Upper lobe of left lung (tissue), 6 donors: Measurements from ENCODE around the gene NLGN1. TPM values are rescaled to one million over a fixed set of nuclear protein-coding genes. Genes with fewer than 3 reads are reported as not detected.

Experiments
- ATAC-seq, 2 donors: fragments of 200-7000 bp; cut with Tn5 transposase; one replicate each; pipeline ENCODE4 v1.9.1; 2022; ENCODE audit warnings: mild to moderate bottlenecking in 2 of 2, moderate library complexity in 2 of 2; ENCODE audit not compliant: low FRiP score in 2 of 2
- DNase-seq, 2 donors: peaks; one replicate each; pipeline ENCODE4 v3.0.0-alpha.2; 2019 to 2020
- H3K27ac ChIP-seq, 4 donors: fragments of 200-600 bp; sonication (generic); one replicate each; pipeline ENCODE4 v1.5.1; 2016 to 2019
- H3K27me3 ChIP-seq, 4 donors: fragments of 200-600 bp; sonication (generic); one replicate each; pipeline ENCODE4 v1.5.1; 2017 to 2019
- H3K36me3 ChIP-seq, 4 donors: fragments of 200-600 bp; sonication (generic); one replicate each; pipeline ENCODE4 v1.5.1; 2016 to 2019
- H3K4me1 ChIP-seq, 4 donors: fragments of 200-600 bp; sonication (generic); one replicate each; pipeline ENCODE4 v1.5.1; 2018 to 2019
- H3K4me3 ChIP-seq, 4 donors: fragments of 200-600 bp; sonication (generic); one replicate each; pipeline ENCODE4 v1.5.1; 2017 to 2019; ENCODE audit warnings: mild to moderate bottlenecking in 2 of 4, moderate library complexity in 1 of 4
- H3K9me3 ChIP-seq, 4 donors: fragments of 200-600 bp; sonication (generic); one replicate each; pipeline ENCODE4 v1.5.1; 2018 to 2019
- EP300 ChIP-seq, 4 donors: sonication (generic); formaldehyde crosslinking; IDR thresholded peaks; one replicate each; pipeline ENCODE4 v1.5.1; 2017; ENCODE audit warnings: antibody characterized with exemption in 4 of 4, control low read depth in 2 of 4
- POLR2A ChIP-seq, 4 donors: fragments of 450-650 bp; IDR thresholded peaks; one replicate each; pipeline ENCODE4 v1.5.1; 2016 to 2017; ENCODE audit warnings: antibody characterized with exemption in 4 of 4, mild to moderate bottlenecking in 2 of 4
- POLR2AphosphoS5 ChIP-seq, 2 donors: sonication (generic); formaldehyde crosslinking; IDR thresholded peaks; one replicate each; pipeline ENCODE4 v1.5.1; 2017; ENCODE audit warnings: antibody characterized with exemption in 2 of 2
- WGBS, 2 donors: methylation state at CpG; one replicate each; pipeline ENCODE4 v1.1.5; 2017 to 2018; 5-methylcytosine and 5-hydroxymethylcytosine counted together
- total RNA-seq, 6 donors: library from RNA; depleted of rRNA in 4 of 6; stranded (reverse); fragments of >200 nt in 4 of 6; gene quantifications; one replicate each; pipeline versions ENCODE4 v1.1.0 to v1.2.1, GENCODE V29; 2016 to 2021
- TF ChIP-seq, protein P1 (sequence below), 6 experiments: fragments of 450-650 bp in 4 of 6; fragments of 200-600 bp in 2 of 6; sonication (generic) in 2 of 6; IDR thresholded peaks; one replicate each; pipeline ENCODE4 v1.5.1; 2016 to 2019; ENCODE audit warnings: antibody characterized with exemption in 6 of 6
- donor health status: DM: no; HTN: no; CAD: no; lungs with moderate emphysema.
- donor health status: DM: no; HTN: yes; CAD: no; lungs with severe emphysema.

NLGN1 gene
- total RNA-seq, 6 donors from 2014 or later, result under 0.01 to 3.5 (median 1.9) TPM

DNA sequence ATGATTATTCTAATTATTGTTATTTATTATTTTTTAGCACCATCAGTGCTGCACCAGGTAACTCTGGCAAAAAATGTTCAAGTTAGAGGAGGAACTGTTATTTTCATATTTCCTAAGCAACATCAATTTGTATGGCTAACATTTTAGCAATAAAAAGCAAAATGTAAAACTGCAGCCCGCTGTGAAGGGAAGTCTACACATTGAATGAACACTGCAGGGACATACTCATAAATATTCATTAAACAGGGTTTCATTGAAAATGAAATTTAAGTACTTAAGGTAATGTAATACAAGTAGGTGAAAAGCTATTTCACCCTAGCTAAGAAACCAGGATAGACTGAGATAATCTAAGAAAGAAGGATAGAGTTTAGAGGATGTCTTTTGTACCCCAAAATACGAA lies 532.7 kb downstream of the NLGN1 start:
- no peak overlapping the region for H3K4me3 ChIP-seq
- WGBS, 2 donors, result 83 to 86% methylated on average over 2 of the region's 2 CpGs
- H3K9me3 ChIP-seq, result no peaks in the 10 kb centered on the region
- H3K27ac ChIP-seq, result no peak overlapping the region
- no peaks in the 10 kb centered on the region for H3K36me3 ChIP-seq
- no peaks in the 10 kb centered on the region for H3K4me1 ChIP-seq
- no peaks in the 10 kb centered on the region for H3K27me3 ChIP-seq
- no peak for TF ChIP-seq EP300 (IDR thresholded peaks at IDR 0.05)
- TF ChIP-seq, protein P1, sequence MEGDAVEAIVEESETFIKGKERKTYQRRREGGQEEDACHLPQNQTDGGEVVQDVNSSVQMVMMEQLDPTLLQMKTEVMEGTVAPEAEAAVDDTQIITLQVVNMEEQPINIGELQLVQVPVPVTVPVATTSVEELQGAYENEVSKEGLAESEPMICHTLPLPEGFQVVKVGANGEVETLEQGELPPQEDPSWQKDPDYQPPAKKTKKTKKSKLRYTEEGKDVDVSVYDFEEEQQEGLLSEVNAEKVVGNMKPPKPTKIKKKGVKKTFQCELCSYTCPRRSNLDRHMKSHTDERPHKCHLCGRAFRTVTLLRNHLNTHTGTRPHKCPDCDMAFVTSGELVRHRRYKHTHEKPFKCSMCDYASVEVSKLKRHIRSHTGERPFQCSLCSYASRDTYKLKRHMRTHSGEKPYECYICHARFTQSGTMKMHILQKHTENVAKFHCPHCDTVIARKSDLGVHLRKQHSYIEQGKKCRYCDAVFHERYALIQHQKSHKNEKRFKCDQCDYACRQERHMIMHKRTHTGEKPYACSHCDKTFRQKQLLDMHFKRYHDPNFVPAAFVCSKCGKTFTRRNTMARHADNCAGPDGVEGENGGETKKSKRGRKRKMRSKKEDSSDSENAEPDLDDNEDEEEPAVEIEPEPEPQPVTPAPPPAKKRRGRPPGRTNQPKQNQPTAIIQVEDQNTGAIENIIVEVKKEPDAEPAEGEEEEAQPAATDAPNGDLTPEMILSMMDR (IDR thresholded peaks at IDR 0.05), result no peak
- no peak for TF ChIP-seq POLR2AphosphoS5 (IDR thresholded peaks at IDR 0.05)
- TF ChIP-seq POLR2A (IDR thresholded peaks at IDR 0.05), result no peak
- ATAC-seq (no peak), DNase-seq (no peak)

DNA sequence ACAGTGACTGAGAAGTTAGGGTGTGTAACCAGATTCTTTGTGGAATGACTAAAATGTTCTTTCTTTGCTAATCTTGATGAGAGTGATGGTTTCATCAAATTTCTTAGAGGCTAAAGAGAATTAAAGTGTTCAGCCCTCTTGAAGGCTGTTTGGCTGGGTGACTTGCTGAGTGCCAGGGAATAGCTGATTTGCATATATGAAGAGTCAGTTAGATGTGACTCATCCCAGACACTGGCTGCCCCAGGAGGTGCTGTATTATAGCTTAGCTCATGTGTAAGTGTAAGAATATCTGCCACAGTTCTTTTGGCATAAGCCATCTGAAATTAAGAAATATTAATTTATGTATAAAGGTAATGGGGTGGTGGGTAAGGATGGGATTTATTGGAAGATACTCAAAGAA lies 535.1 kb downstream of the NLGN1 start:
- no peak overlapping the region for H3K27ac ChIP-seq
- TF ChIP-seq EP300 (IDR thresholded peaks at IDR 0.05), result no peak
- no peak for TF ChIP-seq POLR2A (IDR thresholded peaks at IDR 0.05)
- no peak for TF ChIP-seq POLR2AphosphoS5 (IDR thresholded peaks at IDR 0.05)
- TF ChIP-seq, protein P1 (IDR thresholded peaks at IDR 0.05), result no peak
- no peaks in the 10 kb centered on the region for H3K4me1 ChIP-seq
- no peaks in the 10 kb centered on the region for H3K9me3 ChIP-seq
- H3K36me3 ChIP-seq, result no peaks in the 10 kb centered on the region
- DNase-seq, result no peak
- H3K27me3 ChIP-seq, result no peaks in the 10 kb centered on the region
- no peak overlapping the region for H3K4me3 ChIP-seq
- ATAC-seq, result no peak

DNA sequence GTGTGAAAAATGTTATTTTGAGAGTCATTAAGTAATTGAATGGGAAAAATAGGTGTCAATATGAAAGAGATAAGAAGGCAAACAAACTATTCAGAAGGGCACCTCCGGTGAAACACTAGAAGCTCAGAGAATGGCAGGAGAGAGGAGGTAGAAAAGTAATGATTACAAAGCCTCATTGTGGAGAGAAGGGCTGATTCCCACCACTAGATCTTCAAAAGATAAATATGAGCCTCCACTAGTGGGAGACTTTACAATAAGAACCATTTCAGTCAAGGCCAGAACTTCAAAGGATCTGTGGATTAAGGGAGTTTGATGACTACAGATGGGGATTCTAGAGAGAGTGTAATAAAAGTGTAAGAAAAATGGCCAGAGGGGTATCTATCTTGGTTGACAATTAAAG lies 535.6 kb downstream of the NLGN1 start:
- ATAC-seq, result no peak
- no peak for DNase-seq
- Histone ChIP-seq H3K27me3 (no peaks in the 10 kb centered on the region), H3K9me3 (no peaks in the 10 kb centered on the region), H3K27ac (no peak overlapping the region), H3K36me3 (no peaks in the 10 kb centered on the region), H3K4me1 (no peaks in the 10 kb centered on the region), H3K4me3 (no peak overlapping the region)
- no peak for TF ChIP-seq EP300 (IDR thresholded peaks at IDR 0.05)
- no peak for TF ChIP-seq POLR2AphosphoS5 (IDR thresholded peaks at IDR 0.05)
- TF ChIP-seq, protein P1 (IDR thresholded peaks at IDR 0.05), result no peak
- 20 to 57% methylated on average over 1 of the region's 1 CpG for WGBS, 2 donors

DNA sequence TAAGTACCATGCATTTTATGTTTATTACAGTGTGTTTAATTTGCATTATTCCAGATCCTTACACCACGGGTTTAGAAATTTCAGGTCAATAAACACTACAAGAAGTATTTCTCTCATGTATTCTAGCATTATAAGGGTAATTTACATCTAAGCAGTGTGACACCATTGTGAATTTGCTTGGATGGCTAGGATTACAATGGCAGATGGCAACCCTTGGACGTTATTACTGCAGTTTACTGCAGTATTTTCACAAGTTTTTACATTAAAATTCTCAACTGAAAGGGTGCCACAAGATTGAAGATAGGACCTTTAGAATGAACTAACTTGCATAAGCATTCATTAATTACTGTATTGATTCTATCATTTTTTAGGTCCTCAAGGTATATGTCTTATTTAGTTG lies 538.8 kb downstream of the NLGN1 start:
- no peaks in the 10 kb centered on the region for H3K9me3 ChIP-seq
- H3K36me3 ChIP-seq, result no peaks in the 10 kb centered on the region
- H3K4me1 ChIP-seq, result no peaks in the 10 kb centered on the region
- 75 to 88% methylated on average over 2 of the region's 2 CpGs for WGBS, 2 donors
- no peak overlapping the region for H3K4me3 ChIP-seq
- no peaks in the 10 kb centered on the region for H3K27me3 ChIP-seq
- H3K27ac ChIP-seq, result no peak overlapping the region
- ATAC-seq (no peak), DNase-seq (no peak)
- TF ChIP-seq POLR2AphosphoS5 (IDR thresholded peaks at IDR 0.05), result no peak
- TF ChIP-seq EP300 (IDR thresholded peaks at IDR 0.05), result no peak
- no peak for TF ChIP-seq POLR2A (IDR thresholded peaks at IDR 0.05)
- TF ChIP-seq, protein P1 (IDR thresholded peaks at IDR 0.05), result no peak

DNA sequence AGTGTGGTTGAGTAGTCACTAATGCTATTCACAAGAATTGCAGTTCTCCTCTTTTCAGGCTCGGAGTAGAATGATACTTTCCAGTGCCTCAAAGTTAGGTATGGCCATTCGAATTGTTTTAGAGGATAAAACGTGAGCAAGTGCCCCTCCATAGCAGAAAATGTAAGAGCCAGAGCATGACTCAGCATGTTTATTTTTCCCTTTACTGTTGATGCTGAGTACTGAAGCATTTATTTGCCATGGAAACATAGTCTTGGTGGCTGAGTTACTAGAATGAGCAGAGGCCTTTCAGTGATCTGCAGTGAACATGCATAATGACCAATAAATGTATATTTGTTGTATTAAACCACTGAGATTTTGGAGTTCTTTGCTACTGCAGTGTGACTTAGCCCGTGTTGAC lies 540.6 kb downstream of the NLGN1 start:
- Histone ChIP-seq H3K27ac (no peak overlapping the region), H3K4me3 (no peak overlapping the region), H3K36me3 (no peaks in the 10 kb centered on the region), H3K4me1 (no peaks in the 10 kb centered on the region), H3K9me3 (no peaks in the 10 kb centered on the region), H3K27me3 (no peaks in the 10 kb centered on the region)
- no peak for DNase-seq
- no peak for ATAC-seq
- WGBS, 2 donors, result 41 to 48% methylated on average over 4 of the region's 4 CpGs
- TF ChIP-seq POLR2A (IDR thresholded peaks at IDR 0.05) (no peak), POLR2AphosphoS5 (IDR thresholded peaks at IDR 0.05) (no peak), EP300 (IDR thresholded peaks at IDR 0.05) (no peak)
- TF ChIP-seq, protein P1 (IDR thresholded peaks at IDR 0.05), result no peak
